GM19372 (cell line): Measurements from ENCODE around the gene HSDL2.
"Not testable (repeated sequence)": the region's sequence is repeated elsewhere in the genome, so short reads cannot be mapped to it uniquely, and the experiment has no call there.

Experiments
- ATAC-seq: cut with Tn5 transposase; IDR thresholded peaks from one replicate; pipeline ENCODE4 v1.9.1; 2021; ENCODE audit warnings: mild to moderate bottlenecking, low read depth, moderate library complexity; ENCODE audit not compliant: unreplicated experiment

HSDL2 gene

DNA sequence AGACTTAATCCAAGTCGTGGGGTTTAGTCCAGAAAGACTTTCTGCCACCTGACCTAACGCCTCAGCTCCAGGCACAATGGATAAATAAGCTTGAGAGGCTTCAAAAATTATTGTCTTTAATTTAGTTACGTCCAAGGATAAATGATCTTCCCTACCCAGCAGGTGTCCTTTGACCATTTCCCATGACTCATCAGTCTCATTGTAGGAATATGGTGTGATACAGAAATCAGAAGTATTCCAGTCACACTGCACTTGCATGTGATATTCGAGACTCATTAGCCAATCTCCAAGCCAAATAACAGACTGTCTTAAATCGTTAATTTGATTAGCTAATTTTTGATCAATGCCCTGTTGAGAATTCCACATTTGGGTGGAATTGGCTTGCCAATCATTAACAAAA lies 13.2 kb downstream of the HSDL2 start:
- ATAC-seq, result not testable (repeated sequence)

DNA sequence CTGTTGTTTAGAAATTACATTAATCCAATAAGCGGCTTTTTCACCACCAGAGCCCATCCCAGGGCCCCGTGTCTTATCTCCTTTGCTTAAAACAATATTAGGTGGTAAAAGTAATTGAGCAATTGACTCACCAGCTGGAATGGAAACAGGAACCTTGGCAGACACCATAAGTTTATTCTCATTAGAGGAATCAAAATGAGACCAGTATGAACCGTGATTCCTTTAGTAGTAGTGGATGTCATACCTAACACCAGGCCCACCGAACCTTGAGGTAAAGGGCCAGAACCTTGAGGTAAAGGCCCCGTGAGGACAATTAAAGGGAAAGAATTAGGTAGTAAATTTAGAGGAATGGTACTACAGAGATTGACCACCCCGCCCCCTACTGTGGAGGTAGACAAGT lies 16.5 kb downstream of the HSDL2 start:
- no peak for ATAC-seq

DNA sequence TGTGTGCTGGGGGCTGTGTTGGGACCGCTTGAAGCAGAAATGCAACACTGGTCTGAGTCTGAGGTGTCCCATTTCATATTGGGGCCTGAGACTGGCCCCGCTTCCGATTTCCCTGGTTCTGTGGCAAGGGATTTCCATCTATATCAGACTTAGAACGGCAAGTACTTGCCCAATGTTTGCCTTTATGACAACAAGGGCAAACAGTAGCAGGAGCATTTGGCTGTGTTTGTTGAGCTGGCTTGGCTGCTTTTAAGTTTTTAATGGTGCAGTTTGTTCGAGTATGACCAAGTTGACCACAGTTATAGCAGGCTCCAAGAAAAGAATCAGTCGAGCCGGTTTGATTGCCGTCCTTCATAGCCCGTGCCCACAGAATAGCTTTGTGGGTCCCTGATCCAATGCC lies 17.0 kb downstream of the HSDL2 start:
- ATAC-seq, result no peak

DNA sequence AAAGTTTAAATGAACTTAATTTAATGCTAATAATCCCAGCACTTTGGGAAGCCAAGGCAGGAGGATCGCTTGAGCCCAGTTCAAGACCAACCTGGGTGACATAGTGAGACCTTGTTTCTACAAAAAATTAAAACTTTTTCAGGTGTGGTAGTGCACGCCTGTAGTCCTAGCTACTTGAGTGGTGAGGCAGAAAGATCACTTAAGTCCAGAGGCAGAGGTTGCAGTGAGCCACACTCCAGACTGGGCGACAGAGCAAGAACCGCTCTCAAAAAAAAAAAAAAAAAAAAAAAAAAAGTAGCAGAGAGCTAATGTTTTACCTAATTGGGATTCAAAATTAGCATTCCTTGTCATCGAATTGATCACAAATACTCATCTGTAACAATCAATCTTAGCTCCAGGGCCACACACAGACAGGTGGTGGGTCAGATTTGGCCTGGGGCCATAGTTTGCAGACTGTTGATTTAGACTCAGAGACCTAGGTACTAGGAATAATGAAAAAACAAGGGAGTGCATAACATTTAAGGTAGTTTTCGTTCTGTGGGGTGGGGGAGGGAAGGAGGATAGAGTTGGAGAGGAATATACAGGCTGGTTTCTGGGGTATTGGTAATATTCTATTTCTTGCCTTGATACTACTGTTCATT lies 21.4 kb downstream of the HSDL2 start:
- no peak for ATAC-seq

DNA sequence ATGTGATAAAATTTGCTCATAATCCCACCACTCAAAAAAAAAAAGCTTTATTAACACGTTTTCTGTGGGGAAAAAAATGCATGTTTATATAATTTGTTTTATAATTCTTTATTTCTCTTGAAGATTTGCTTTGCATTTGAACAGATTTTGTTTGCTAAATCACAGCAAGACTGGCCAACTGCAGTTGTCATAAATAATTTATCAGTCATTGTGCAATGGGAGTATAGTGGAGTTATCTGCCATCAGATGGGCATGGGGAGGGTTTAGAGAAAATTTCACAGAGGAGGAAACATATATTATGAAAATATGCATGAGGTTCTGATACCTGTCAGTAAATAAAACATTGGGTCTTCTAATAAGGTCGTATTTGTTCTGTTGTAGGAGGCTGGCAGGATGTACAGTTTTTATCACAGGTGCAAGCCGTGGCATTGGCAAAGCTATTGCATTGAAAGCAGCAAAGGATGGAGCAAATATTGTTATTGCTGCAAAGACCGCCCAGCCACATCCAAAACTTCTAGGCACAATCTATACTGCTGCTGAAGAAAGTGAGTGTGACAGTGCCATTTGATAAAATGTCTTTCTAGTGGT lies 23.8 kb downstream of the HSDL2 start:
- no peak for ATAC-seq

DNA sequence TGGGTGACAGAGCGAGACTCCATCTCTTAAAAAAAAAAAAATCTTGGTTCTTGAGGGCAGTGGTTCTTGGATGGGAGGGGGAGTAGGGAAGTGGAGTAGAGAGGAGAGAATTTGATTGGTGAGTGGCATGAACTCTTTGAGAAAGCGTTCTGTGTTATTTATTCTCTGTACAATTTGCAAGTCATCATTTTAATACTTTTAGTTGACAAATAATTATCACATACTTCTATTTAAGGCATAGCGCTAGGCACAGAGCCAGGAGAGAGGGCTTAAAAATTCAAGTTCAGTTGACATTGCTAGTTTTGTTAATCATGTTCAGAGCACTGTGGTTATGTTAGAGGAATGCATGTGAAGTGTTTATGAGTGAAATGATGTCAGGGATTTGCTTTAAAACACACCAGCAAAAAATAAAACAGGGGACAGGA lies 24.6 kb downstream of the HSDL2 start:
- ATAC-seq, result no peak

DNA sequence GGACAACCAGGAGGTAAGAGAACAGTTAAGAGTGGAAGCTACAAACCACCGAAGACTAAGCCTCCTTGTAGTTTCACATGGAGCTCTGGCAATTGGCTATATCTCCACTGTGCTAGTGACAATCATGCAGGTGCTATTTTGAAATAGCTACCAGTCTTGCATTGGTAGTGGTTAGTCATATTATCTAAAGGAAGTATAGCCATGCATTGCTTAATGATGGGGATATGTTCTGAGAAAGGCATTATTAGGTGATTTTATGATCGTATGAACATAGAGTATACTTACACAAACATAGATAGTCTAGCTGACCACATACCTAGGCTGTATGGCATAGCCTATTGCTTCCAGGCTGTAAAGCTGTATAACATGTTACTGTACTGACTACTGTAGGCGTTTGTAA lies 28.4 kb downstream of the HSDL2 start:
- ATAC-seq, result no peak

DNA sequence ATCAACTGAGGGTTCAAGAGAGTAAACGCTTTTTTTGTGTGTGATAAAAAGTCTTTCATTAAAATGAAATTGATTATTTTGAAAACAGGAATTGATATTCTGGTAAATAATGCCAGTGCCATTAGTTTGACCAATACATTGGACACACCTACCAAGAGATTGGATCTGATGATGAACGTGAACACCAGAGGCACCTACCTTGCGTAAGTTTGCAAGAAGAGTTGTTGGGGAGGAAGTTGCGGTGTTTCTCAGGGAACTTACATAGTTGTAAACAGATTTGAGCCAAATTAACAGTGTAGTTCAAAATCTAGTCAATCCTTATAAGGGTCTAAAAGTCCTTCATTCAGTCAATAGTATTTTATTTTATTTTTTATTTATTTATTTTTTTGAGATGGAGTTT lies 28.9 kb downstream of the HSDL2 start:
- ATAC-seq, result no peak

DNA sequence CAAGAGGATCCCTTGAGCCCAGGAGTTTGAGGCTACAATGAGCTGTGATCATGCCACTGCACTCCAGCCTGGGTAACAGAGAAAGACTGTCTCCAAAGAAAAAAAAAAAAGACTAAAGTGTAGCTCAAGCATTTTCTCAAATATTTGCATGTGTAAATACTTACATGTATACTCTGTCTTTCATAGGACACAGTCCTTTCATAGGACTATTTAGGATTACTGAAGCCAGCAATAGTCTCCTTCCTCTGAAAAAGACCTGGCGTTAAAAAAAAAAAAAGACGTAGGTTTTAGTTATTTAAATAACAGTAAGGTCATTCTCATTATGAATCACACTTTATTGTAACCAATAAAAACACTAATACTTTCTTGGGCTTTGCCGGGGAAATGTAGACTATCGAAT lies 29.9 kb downstream of the HSDL2 start:
- no peak for ATAC-seq

DNA sequence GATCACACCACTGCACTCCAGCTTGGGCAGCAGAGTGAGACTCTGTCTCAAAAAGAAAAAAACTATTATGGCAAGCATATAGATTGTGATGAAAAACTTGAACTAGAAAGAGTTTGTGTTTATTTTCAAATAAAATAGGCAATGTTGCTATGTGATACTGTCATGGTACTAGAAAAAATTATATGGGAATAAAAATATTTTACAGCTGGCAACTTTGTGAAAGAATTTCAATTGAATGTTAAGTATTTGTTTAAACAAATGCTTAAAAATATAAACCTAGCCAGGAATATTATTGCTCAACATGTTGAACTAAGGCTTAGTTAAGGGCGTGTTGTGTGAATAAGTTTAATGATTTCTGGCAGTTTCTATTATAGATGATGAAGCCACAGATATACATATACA lies 31.7 kb downstream of the HSDL2 start:
- no peak for ATAC-seq

DNA sequence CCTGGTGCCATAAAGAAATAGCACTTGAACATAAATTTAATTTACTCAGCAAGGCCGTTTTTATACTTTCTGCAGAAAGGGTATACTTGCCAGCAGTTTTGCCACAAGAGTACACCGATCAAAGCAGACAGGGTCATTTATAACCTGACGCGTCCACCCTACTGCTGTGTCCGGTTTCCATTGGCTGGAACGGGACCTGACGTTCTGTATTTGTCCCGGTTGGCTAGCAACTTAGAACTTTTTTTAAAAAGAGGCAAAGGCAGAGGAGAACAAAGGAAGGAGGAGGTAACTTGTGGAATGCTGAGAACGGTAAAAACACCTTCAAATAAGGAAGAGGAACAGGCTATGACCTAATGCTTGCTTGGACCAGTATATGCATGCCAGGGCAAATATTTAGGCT lies 33.8 kb downstream of the HSDL2 start:
- ATAC-seq, result not testable (repeated sequence)

DNA sequence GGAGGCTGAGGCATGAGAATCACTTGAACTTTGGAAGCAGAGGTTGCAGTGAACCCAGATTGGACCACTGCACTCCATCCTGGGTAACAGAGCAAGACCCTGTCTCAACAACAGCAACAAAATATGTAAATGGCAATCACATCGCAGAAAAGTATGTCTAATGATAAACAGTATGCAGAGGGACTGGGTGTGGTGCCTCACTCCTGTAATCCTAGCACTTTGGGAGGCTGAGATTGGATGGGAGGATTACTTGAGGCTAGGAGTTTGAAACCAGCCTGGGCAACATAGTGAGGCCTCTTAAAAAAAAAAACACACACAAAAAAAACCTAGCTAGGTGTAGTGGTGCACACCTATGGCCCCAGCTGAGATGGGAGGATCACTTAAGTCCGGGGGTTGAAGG lies 40.3 kb downstream of the HSDL2 start:
- no peak for ATAC-seq

DNA sequence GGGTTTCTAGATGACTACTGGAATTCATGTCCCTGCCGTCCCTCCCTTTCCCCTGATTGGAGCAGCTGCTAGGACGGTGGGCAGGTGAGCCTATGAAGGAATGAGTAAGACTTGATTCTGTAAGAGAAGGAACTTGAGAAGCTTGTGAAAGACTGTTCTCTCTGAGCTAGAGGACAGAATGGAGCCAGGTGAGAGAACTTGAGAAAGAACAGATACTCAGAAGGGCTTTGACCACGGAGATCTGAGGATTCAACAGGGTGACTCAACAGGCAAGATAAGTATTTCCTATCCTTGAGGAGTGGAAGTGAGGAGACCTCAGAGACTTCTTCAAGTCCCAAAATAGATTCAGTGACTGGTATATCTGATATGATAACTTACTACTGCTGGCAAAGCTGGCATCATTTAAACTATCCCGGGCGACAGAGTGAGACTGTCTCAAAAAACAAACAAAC lies 41.9 kb downstream of the HSDL2 start:
- no peak for ATAC-seq

DNA sequence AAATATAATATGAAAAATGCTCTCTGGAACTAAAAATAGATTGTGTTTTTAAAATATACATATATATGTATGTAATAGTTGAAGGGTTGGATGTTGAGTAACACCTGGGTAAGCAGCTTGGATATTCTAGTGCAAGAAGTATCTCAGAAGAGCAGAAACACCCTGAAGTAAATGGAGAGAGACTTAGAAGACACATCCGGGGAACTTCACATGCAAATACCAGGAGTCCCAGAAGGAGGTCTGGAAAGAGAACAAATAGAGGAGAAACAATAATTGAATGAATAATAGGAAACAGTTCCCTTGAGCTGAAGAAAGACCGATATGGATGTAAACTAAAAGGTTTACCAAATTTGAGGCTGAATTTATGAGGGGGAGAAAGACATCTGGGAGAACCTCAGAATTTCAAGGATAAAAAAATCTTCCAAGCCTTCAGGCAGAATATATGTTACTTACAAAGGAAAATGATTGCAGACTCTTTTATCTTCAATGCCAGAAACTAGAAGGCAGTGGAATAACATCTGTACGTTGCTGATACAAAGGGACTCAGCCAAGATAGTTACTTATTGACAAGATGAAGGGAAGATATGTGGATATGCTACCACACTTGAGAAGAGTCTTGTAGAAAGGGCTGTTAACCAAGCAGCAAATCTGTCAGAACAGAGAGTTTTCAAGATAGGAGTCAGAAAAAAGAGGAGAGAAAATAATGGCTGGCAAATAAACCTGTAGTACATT lies 42.7 kb downstream of the HSDL2 start:
- no peak for ATAC-seq

DNA sequence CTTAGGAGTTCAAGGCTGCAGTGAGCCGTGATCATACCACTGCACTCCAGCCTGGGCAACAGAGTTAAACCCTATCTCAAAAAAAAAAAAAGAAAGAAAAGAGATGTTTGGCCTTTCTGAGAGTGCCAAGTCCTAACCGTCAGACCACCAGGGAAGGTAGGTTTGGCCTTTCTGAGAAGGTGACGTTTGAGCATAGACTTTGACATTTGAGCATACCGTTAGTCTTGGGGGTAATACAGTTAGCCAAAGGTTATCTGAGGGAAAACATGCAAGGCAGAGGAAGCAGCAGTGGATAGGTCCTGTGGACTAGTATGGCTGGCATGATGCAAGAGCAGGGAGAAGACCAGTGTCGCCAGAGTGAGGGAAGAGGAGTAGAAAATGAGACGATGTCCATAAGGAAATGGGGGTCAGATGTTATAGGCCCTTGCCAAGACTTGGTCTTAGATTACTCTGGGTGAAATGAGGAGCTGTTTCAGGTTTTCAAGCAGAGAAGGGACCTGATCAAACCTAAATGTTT lies 50.2 kb downstream of the HSDL2 start:
- no peak for ATAC-seq

DNA sequence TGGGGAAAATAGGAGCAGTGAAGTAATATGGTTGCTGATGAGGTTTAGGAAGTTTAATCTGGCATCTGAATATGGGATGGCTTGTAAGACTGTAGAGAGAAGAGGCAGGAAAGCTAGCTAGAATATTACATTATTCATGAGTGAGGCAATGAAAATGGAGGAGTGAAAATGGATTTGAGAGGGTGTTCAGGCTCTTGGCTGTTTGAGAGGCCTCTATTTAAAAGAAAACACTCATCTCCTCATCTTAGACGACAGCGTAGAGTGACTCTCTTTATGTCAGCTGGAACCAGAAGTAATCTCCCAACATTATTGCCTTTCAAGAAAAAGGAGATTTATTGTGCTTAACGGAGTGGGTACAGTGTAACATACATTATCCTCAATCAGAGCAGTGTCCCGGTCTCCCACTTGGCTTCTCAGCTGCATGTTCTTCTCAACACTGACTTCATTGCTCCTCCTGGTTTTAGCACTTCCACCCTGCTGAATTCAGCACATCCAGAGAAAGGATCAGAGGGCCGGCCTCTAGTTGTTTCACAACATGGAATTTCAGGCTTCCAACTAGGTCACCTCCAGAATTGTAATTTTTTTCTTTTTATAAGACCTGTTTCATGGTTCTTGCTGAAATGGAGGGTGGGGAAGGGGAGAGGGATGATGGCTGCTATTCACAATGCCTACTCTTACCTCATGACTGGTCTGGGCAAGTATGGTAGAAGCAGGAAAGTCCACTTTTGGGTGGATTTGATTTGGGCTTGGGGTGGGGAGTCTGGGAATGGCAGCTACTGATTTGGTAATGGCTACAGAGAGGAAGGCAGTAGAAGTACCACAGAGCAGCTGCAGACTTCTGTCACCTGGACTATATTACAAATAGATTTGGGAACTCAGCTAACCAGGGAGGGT lies 53.8 kb downstream of the HSDL2 start:
- ATAC-seq, result no peak

DNA sequence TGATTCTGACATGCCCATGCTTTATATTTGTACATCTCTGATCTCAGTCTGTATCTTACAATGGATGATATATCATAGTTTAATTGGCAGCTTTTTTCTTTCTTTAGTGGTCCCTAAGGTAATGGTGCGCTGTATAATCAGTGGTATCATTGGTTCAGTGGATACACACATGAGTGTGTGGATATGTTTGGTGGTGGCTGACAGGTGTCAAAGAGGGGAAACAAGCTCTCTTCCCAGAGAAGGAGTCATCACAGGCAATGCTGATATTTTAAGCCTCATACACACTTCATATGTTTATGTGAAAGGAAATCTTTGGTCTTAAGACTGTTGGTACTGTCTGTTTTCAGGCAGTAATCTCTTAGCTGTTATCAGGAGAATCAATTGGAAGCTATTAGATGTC lies 54.6 kb downstream of the HSDL2 start:
- ATAC-seq, result no peak

DNA sequence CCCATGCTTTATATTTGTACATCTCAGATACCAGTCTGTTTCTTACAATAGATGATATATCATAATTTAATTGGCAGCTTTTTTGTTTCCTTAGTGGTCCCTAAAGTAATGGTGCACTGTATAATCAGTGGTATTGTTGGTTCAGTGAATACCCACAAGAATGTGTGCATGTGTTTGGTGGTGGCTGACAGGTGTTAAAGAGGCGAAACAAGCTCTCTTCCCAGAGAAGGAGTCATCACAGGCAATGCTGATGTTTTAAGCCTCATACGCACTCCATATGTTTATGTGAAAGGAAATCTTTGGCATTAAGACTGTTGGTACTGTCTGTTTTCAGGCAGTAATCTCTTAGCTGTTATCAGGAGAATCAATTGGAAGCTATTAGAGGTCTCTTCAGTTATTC lies 57.5 kb downstream of the HSDL2 start:
- ATAC-seq, result no peak

DNA sequence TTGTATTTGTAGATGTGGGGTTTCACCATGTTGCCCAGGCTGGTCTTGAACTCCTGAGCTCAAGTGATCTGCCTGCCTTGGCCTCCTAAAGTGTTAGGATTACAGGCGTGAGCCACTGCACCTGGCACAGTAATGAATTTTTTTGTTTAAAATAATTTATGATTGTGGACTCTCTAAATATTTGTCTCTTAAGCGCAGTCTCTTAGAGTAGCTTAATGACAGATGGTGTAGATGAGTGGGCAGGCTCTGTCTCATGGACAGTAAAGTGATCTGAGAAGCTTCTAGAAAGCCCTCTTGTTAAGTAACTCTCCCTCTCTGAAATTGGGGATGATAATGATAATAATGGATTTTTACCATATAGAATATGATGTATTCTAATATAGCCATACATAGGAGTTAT lies 59.3 kb downstream of the HSDL2 start:
- ATAC-seq, result no peak

DNA sequence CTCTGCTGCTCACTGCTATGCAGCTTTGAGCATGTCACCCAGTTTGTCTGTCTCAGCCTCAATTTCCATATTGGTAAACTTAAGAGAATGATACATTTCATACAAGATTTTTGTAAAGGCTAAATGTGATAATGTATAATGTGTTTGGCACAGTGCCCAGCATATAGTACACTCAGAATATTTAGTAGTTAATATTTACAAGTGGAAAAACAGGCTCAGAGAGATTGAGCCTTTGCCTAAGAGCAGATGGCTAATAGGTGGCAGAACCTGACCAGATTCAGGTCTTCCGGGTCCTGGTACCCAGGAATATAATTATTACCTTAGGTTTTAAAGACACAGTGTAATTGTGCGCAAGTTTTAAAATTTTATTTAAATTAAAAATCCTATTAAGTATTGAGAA lies 59.9 kb downstream of the HSDL2 start:
- ATAC-seq, result no peak

DNA sequence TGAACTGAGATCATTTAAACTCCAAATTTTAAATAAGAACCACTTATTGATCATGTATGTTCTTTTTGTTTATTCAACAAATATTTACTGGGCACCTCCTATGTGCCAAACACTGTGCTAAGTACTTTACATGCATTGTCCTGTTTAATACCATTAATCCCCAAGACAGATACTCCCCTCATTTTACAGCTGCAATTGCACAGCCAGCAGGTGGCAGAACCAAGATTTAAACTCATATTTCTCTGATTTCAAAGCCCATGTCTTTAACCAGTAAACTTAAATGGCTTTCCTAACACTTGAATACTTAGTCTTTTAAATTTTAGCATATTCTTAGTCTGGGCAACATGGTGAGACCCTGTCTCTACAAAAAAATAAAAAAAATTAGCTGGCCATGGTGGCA lies 63.3 kb downstream of the HSDL2 start:
- ATAC-seq, result no peak
